Neural cell (in vitro differentiated cells): ENCODE results near the gene FAM200B. TPM values are rescaled to one million over a fixed set of nuclear protein-coding genes. Genes with fewer than 3 reads are reported as not detected.

ENCODE experiments used
- H2AFZ ChIP-seq: fragments of 200-600, 300-800 bp; sonication (generic), shearing (Covaris generic); 2 replicates; pipeline ENCODE4 v1.6.0; 2014; ENCODE audit warnings: low read depth, mild to moderate bottlenecking, antibody characterized with exemption, low read length, moderate library complexity
- H3F3A ChIP-seq: fragments of 200-600 bp; shearing (Covaris generic); 2 replicates; pipeline ENCODE4 v1.6.1; 2016; ENCODE audit warnings: mild to moderate bottlenecking, moderate library complexity, mixed read lengths, antibody characterized with exemption, low read length; ENCODE audit not compliant: insufficient read depth, poor library complexity, severe bottlenecking
- H3K27ac ChIP-seq: fragments of 200-600, 300-800 bp; sonication (generic), shearing (Covaris generic); 2 replicates; pipeline ENCODE4 v1.5.1; 2014; ENCODE audit warnings: mild to moderate bottlenecking, low read length, moderate library complexity
- H3K27me3 ChIP-seq: fragments of 300-800, 200-600 bp; sonication (generic), shearing (Covaris generic); 2 replicates; pipeline ENCODE4 v1.6.0; 2014; ENCODE audit warnings: mild to moderate bottlenecking, low read depth, low read length, moderate library complexity; ENCODE audit not compliant: insufficient read depth
- H3K36me3 ChIP-seq: fragments of 300-800, 200-600 bp; sonication (generic), shearing (Covaris generic); 2 replicates; pipeline ENCODE4 v1.5.1; 2014; ENCODE audit warnings: mild to moderate bottlenecking, antibody characterized with exemption, low read length, moderate library complexity; ENCODE audit not compliant: insufficient read depth
- H3K4me2 ChIP-seq: fragments of 300-800, 200-600 bp; sonication (generic), shearing (Covaris generic); 2 replicates; pipeline ENCODE4 v1.6.0; 2014; ENCODE audit warnings: mild to moderate bottlenecking, low read length
- H3K4me3 ChIP-seq: fragments of 300-800, 200-600 bp; sonication (generic), shearing (Covaris generic); 2 replicates; pipeline ENCODE4 v1.5.1; 2014; ENCODE audit warnings: mild to moderate bottlenecking, low read length, moderate library complexity
- H3K79me2 ChIP-seq: fragments of 200-600 bp; shearing (Covaris generic); replicated peaks from 2 replicates; pipeline ENCODE4 v1.6.0; 2014; ENCODE audit warnings: mild to moderate bottlenecking, low read length, moderate library complexity; ENCODE audit not compliant: insufficient read depth
- H3K9ac ChIP-seq: fragments of 300-800, 200-600 bp; sonication (generic), shearing (Covaris generic); 2 replicates; pipeline ENCODE4 v1.6.1; 2016; ENCODE audit warnings: mild to moderate bottlenecking, low read length, mixed read lengths
- H3K9me2 ChIP-seq: fragments of 200-600 bp; shearing (Covaris generic); 2 replicates; pipeline ENCODE4 v1.6.1; 2016; ENCODE audit warnings: mild to moderate bottlenecking, low read length, mixed read lengths; ENCODE audit not compliant: insufficient read depth
- H3K9me3 ChIP-seq: fragments of 200-600, 300-800 bp; sonication (generic), shearing (Covaris generic); 2 replicates; pipeline ENCODE4 v1.6.1; 2016; ENCODE audit warnings: mild to moderate bottlenecking, mixed run types, low read length, moderate library complexity, mixed read lengths
- H4K20me1 ChIP-seq: fragments of 200-600 bp; shearing (Covaris generic); 2 replicates; pipeline ENCODE4 v1.6.1; 2016; ENCODE audit warnings: mild to moderate bottlenecking, mixed run types; ENCODE audit not compliant: insufficient read depth
- CTCF ChIP-seq: fragments of 450-650 bp; IDR thresholded peaks from 2 replicates; pipeline ENCODE4 v1.5.1; 2014; ENCODE audit warnings: antibody characterized with exemption, mild to moderate bottlenecking, moderate library complexity; ENCODE audit not compliant: poor library complexity, severe bottlenecking
- EP300 ChIP-seq: fragments of 450-650 bp; conservative IDR thresholded peaks from 2 replicates; pipeline ENCODE4 v1.6.1; 2014; ENCODE audit warnings: antibody characterized with exemption, mild to moderate bottlenecking, moderate library complexity; ENCODE audit not compliant: poor library complexity, severe bottlenecking
- EZH2 ChIP-seq: fragments of 200-600, 300-800 bp; shearing (Covaris generic), sonication (generic); IDR thresholded peaks from 2 replicates; pipeline ENCODE4 v1.6.1; 2014; ENCODE audit warnings: antibody characterized with exemption, low read length, borderline replicate concordance, mild to moderate bottlenecking; ENCODE audit not compliant: insufficient read depth, poor library complexity, severe bottlenecking
- MXI1 ChIP-seq: fragments of 450-650 bp; conservative IDR thresholded peaks from 2 replicates; pipeline ENCODE4 v1.6.1; 2014; ENCODE audit warnings: antibody characterized with exemption, mild to moderate bottlenecking; ENCODE audit not compliant: poor library complexity, severe bottlenecking
- POLR2AphosphoS5 ChIP-seq: IDR thresholded peaks from 2 replicates; pipeline ENCODE4 v1.6.1; 2012
- RAD21 ChIP-seq: fragments of 450-650 bp; conservative IDR thresholded peaks from 2 replicates; pipeline ENCODE4 v1.6.1; 2014; ENCODE audit warnings: antibody characterized with exemption, mild to moderate bottlenecking, moderate library complexity
- REST ChIP-seq: IDR thresholded peaks from 2 replicates; pipeline ENCODE4 v1.6.1; 2012; ENCODE audit warnings: borderline replicate concordance
- SMC3 ChIP-seq: fragments of 450-650 bp; conservative IDR thresholded peaks from 2 replicates; pipeline ENCODE4 v1.6.1; 2014; ENCODE audit warnings: antibody characterized with exemption, mild to moderate bottlenecking, moderate library complexity; ENCODE audit not compliant: poor library complexity
- TAF1 ChIP-seq: IDR thresholded peaks from 2 replicates; pipeline ENCODE4 v1.6.1; 2012; ENCODE audit warnings: low read depth
- polyA plus RNA-seq: library from polyadenylated mRNA; depleted of rRNA; stranded (reverse); fragments of >200 nt; gene quantifications from 2 replicates; pipeline ENCODE4 v1.2.3, GENCODE V29; 2014

FAM200B gene
- polyA plus RNA-seq, 1 donor from 2014 or later: 238 TPM

GRCh38 chr4:15714141-15714540, 32.5 kb downstream of the FAM200B start:
- Histone ChIP-seq H3F3A (no peaks in the 10 kb centered on the region), H3K9me2 (no peaks in the 10 kb centered on the region), H3K4me3 (no peak overlapping the region), H3K9me3 (no peaks in the 10 kb centered on the region), H3K36me3 (no peaks in the 10 kb centered on the region), H4K20me1 (no peaks in the 10 kb centered on the region), H3K4me2 (no peak overlapping the region), H3K9ac (no peak overlapping the region), H3K27me3 (no peaks in the 10 kb centered on the region), H3K27ac (no peak overlapping the region), H2AFZ (no peak overlapping the region), H3K79me2 (no peaks in the 10 kb centered on the region)
- TF ChIP-seq RAD21 (no peak), EP300 (no peak), EZH2 (no peak), TAF1 (no peak), MXI1 (no peak), SMC3 (no peak), REST (no peak), CTCF (no peak), POLR2AphosphoS5 (no peak)

GRCh38 chr4:15714646-15715435, 33.2 kb downstream of the FAM200B start:
- Histone ChIP-seq H2AFZ (no peak overlapping the region), H3K9me3 (no peaks in the 10 kb centered on the region), H3K27me3 (no peaks in the 10 kb centered on the region), H3F3A (no peaks in the 10 kb centered on the region), H3K79me2 (no peaks in the 10 kb centered on the region), H3K9me2 (no peaks in the 10 kb centered on the region), H3K9ac (no peak overlapping the region), H3K36me3 (no peaks in the 10 kb centered on the region), H3K27ac (no peak overlapping the region), H3K4me2 (no peak overlapping the region), H4K20me1 (no peaks in the 10 kb centered on the region), H3K4me3 (no peak overlapping the region)
- TF ChIP-seq RAD21 (no peak), MXI1 (no peak), TAF1 (no peak), CTCF (no peak), POLR2AphosphoS5 (no peak), EP300 (no peak), REST (no peak), EZH2 (no peak), SMC3 (no peak)
